Activated T-helper 1 cell treated with anti-CD3 and anti-CD28 coated beads, Interleukin-12 subunit alpha, Interleukin-12 subunit beta, Interleukin-2, Interleukin-4 antibody, amounts not matched to agents 30 ng/mL and 10 ng/mL and 1 ng/mL, durations not matched to agents 14 hours and 24 hours and 36 hours (primary cell): Measurements from ENCODE around the gene MTX1. TPM values are rescaled to one million over a fixed set of nuclear protein-coding genes. Genes with fewer than 3 reads are reported as not detected.
"Not testable (repeated sequence)": the region's sequence is repeated elsewhere in the genome, so short reads cannot be mapped to it uniquely, and the experiment has no call there.

Experiments
- DNase-seq: peaks from one replicate; pipeline ENCODE4 v3.0.0; 2021; ENCODE audit warnings: low spot score
- H3K27ac Mint-ChIP-seq: one replicate; pipeline ENCODE4 v1.8.0; 2021; ENCODE audit warnings: mild to moderate bottlenecking, mixed read lengths
- H3K27me3 Mint-ChIP-seq: one replicate; pipeline ENCODE4 v1.8.0; 2022; ENCODE audit warnings: mild to moderate bottlenecking, moderate library complexity, mixed read lengths; ENCODE audit not compliant: insufficient read depth
- H3K36me3 Mint-ChIP-seq: one replicate; pipeline ENCODE4 v1.8.0; 2021; ENCODE audit warnings: low read depth, mixed read lengths
- H3K4me1 Mint-ChIP-seq: one replicate; pipeline ENCODE4 v1.8.0; 2021; ENCODE audit warnings: low read depth, mixed read lengths
- H3K4me3 Mint-ChIP-seq: one replicate; pipeline ENCODE4 v1.8.0; 2021; ENCODE audit warnings: mild to moderate bottlenecking, moderate library complexity, mixed read lengths
- H3K9me3 Mint-ChIP-seq: one replicate; pipeline ENCODE4 v1.8.0; 2021; ENCODE audit warnings: mixed read lengths
- intact Hi-C: fragments of 100-400 bp; cut with micrococcal nuclease; formaldehyde crosslinking; loops from one replicate; pipeline ENCODE4 v1.15.1; 2024
- total RNA-seq: library from RNA; stranded (reverse); gene quantifications from 2 replicates; pipeline ENCODE4 v1.2.3, GENCODE V29; 2022

The MTX1 gene
- total RNA-seq, 1 donor from 2014 or later, result 62.3 TPM

GRCh38 chr1:155210314-155211104 is 2.0 kb downstream of the MTX1 start:
- intact Hi-C loops, result no loop called here
- no peaks in the 10 kb centered on the region for H3K9me3 Mint-ChIP-seq
- no peaks in the 10 kb centered on the region for H3K27me3 Mint-ChIP-seq
- H3K27ac Mint-ChIP-seq, result peak overlapping the region; percentile 6
- peaks cover 6% of the 10 kb centered on the region for H3K36me3 Mint-ChIP-seq
- no peak for DNase-seq
- H3K4me3 Mint-ChIP-seq, result peak overlapping the region; percentile 93
- peaks cover 31% of the 10 kb centered on the region for H3K4me1 Mint-ChIP-seq

GRCh38 chr1:155211381-155212050 is 3.0 kb downstream of the MTX1 start:
- H3K27me3 Mint-ChIP-seq, H3K4me3 Mint-ChIP-seq, H3K36me3 Mint-ChIP-seq, H3K27ac Mint-ChIP-seq, H3K9me3 Mint-ChIP-seq, DNase-seq, intact Hi-C loops: not testable (repeated sequence)
- peaks cover 31% of the 10 kb centered on the region for H3K4me1 Mint-ChIP-seq

DNA sequence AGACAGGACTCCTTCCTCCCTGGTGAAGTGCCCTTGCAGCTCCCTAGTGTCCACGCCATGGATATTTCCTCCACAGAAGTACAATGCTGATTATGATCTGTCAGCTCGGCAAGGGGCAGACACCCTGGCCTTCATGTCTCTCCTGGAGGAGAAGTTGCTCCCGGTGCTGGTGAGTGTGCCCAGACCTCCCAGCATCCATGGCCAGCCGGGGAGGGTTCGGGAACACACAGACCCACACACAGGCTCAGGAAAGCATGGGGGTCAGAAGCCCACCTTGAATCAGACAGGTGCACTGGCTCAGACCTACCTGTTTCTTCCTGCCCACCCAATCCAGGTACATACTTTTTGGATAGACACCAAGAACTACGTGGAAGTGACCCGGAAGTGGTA is 3.6 kb downstream of the MTX1 start:
- intact Hi-C loops, H3K27me3 Mint-ChIP-seq, H3K9me3 Mint-ChIP-seq, H3K27ac Mint-ChIP-seq, H3K36me3 Mint-ChIP-seq, DNase-seq, H3K4me3 Mint-ChIP-seq: not testable (repeated sequence)
- H3K4me1 Mint-ChIP-seq, result peaks cover 26% of the 10 kb centered on the region

DNA sequence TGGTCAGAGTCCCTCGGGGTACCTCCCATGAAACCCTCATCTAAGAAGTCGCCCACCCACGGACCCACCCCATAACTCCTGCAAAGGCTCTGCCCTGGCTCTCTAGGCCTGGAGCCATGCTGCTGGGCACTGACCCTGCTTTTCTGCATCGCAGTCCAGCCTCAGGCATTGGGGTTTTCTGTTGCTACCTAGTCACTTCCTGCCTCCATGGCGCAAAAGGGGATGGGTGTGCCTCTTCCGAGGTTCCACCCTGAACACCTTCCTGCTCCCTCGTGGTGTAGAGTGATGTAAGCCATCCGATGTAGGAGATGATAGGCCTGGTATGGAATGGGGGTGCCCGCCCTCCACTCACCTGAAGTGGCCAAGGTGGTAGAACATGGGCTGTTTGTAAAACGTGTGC is 6.2 kb downstream of the MTX1 start:
- H3K4me3 Mint-ChIP-seq, H3K9me3 Mint-ChIP-seq, H3K36me3 Mint-ChIP-seq, intact Hi-C loops, DNase-seq, H3K27me3 Mint-ChIP-seq: not testable (repeated sequence)
- H3K4me1 Mint-ChIP-seq, result peaks cover 20% of the 10 kb centered on the region
- peak overlapping the region; percentile 82 for H3K27ac Mint-ChIP-seq

- Mint-ChIP-seq H3K4me1 (peaks cover 27% of the 10 kb centered on the region), H3K9me3 (no peaks in the 10 kb centered on the region), H3K4me3 (peak overlapping the region; percentile 68), H3K27ac (peak overlapping the region; percentile 78), H3K36me3 (peaks cover 7% of the 10 kb centered on the region), H3K27me3 (no peaks in the 10 kb centered on the region)
- intact Hi-C loops, result no loop called here
- DNase-seq, result no peak
These were observed 10.5 kb downstream of the MTX1 start for GRCh38 chr1:155218854-155219591.

DNA sequence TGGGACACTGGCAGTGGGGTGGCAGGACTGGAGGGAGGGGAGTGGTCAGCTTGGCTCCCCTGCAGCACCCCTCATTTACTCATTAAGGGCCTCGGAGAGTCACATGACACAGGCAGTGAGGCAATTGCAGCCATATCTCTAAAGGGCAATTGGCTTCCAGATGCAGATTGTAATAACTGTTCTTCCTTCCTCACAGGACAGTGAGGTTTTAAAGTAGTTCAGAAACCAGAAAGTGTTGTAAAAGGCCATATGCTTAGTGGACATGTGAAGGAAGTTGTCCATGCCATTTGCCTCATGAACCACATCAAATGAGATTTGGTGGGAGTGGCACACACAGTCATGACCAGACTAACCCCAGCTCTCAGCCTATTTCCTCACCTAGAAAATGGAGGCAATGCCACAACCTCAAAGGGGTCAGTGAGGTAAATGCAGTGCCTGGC is 11.1 kb downstream of the MTX1 start:
- intact Hi-C loops, result no loop called here
- H3K9me3 Mint-ChIP-seq, result no peaks in the 10 kb centered on the region
- H3K36me3 Mint-ChIP-seq, result peaks cover 7% of the 10 kb centered on the region
- no peaks in the 10 kb centered on the region for H3K27me3 Mint-ChIP-seq
- peak overlapping the region; percentile 53 for H3K27ac Mint-ChIP-seq
- H3K4me1 Mint-ChIP-seq, result peaks cover 27% of the 10 kb centered on the region
- no peak overlapping the region for H3K4me3 Mint-ChIP-seq
- DNase-seq, result no peak

DNA sequence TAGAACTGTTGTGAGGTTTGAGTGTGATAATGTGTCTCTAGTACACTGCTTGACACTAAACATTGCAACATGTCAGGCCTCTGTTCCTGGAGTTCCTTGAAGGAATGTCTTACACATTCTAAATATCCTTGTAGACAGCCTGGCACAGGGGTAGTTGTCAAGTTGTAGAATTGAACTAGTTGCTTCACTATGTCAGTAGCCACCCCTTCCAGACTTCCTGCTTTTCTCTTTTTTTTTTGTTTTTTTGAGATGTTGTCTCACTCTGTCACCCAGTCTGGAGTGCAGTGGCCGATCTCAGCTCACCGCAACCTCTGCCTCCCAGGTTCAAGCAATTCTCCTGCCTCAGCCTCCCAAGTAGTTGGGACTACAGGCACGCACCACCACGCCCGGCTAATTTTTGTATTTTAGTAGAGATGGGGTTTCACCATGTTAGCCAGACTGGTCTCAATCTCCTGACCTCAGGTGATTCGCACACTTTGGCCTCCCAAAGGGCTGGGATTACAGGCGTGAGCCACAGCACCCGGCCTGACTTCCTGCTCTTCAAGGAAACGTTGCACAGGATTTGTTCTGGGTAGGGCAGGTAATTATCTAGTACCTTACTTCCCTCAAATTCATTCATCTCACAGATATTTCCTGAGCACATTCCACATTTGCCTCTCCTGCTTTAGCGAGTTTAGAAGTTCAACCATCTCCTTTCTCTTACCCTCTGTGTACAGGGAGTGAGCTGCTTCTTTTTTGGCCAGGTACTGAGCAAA is 11.9 kb downstream of the MTX1 start:
- H3K27me3 Mint-ChIP-seq, H3K4me3 Mint-ChIP-seq, H3K9me3 Mint-ChIP-seq, DNase-seq, H3K36me3 Mint-ChIP-seq, intact Hi-C loops: not testable (repeated sequence)
- Mint-ChIP-seq H3K4me1 (peaks cover 22% of the 10 kb centered on the region), H3K27ac (peak overlapping the region; percentile 52)

DNA sequence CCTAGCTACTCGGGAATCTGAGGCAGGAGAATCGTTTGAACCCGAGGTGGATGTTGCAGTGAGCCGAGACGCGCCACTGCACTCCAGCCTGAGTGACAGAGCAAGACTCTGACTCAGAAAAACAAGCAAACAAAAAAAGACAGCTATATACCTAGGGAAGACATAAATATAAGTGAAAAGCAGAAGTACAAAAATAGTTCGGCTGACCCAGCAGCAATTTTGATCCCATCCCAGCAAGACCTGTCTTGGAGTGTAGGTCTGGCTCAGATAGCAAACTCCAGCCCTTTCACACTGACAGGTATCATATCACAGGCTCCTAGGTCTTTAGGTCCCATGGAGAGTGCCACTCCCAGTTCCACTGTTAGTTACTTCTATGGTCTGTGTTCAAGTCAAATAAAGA is 14.6 kb downstream of the MTX1 start:
- DNase-seq, result no peak
- Mint-ChIP-seq H3K4me3 (no peak overlapping the region), H3K36me3 (peaks cover 7% of the 10 kb centered on the region), H3K9me3 (no peaks in the 10 kb centered on the region), H3K4me1 (peaks cover 36% of the 10 kb centered on the region), H3K27me3 (no peaks in the 10 kb centered on the region), H3K27ac (peak overlapping the region; percentile 44)
- intact Hi-C loops, result no loop called here

DNA sequence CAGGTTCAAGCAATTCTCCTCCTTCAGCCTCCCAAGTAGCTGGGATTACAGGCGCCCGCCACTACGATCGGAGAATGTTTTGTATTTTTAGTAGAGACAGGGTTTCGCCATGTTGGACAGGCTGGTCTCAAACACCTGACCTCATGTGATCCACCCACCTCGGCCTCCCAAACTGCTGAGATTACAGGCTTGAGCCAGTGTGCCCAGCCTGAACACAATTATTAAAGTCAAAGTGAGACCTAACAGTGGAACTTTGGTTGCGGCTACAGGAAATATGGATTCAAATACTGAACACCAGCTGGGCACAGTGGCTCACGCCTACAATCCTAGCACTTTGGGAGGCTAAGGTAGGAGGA is 16.9 kb downstream of the MTX1 start:
- H3K36me3 Mint-ChIP-seq, intact Hi-C loops, H3K27me3 Mint-ChIP-seq, DNase-seq, H3K9me3 Mint-ChIP-seq, H3K27ac Mint-ChIP-seq: not testable (repeated sequence)
- Mint-ChIP-seq H3K4me3 (peak overlapping the region; percentile 95), H3K4me1 (peaks cover 20% of the 10 kb centered on the region)

DNA sequence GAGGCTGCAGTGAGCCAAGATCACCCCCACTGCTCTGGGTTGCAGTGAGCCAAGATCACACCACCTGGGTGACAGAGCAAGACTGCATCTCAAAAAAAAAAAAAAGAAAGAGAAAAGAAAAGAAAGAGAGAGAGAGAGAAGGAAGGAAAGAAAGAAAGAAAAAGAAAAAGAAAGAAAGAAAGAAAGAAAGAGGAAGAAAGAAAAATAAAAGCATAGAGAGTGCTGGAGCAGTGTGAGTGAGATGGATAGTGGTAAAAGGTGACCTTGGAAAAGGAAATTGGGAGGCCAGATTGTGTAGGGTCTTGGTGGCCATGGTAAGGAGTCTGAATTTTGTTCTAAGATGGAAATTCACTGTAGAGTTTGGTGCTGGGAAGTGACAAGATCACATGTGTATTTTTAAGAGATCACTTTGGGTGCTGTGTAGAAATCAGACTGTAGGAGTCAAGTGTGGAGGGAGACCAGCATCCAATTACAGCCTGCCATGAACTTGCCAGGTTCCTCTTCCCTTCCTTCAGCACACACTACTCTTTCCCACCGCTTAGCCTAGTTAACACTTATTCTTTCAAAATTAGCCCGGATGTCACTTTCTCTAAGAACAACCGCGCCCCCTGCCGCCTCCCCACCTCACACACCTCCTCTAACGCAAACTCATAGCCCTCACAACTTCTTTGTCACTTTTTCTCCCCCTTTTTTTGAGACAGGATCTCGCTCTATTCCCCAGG is 17.9 kb downstream of the MTX1 start:
- H3K27me3 Mint-ChIP-seq, result no peaks in the 10 kb centered on the region
- H3K27ac Mint-ChIP-seq, result peak overlapping the region; percentile 92
- DNase-seq, result peak; percentile 70
- no peaks in the 10 kb centered on the region for H3K9me3 Mint-ChIP-seq
- H3K4me1 Mint-ChIP-seq, result peaks cover 15% of the 10 kb centered on the region
- peaks cover 4% of the 10 kb centered on the region for H3K36me3 Mint-ChIP-seq
- intact Hi-C loops, result loop anchor here (1.0 to 2.0 kb wide), 4 partner anchors 19 to 86 kb away; partner anchors contain the start of genes CLK2, DPM3 and THBS3
- peak overlapping the region; percentile 95 for H3K4me3 Mint-ChIP-seq

- H3K36me3 Mint-ChIP-seq, result peaks cover 4% of the 10 kb centered on the region
- intact Hi-C loops, result loop anchor here (1.0 to 2.0 kb wide), 8 partner anchors 14 to 86 kb away; partner anchors contain the start of genes CLK2, DPM3, KRTCAP2 and SCAMP3
- H3K9me3 Mint-ChIP-seq, result no peaks in the 10 kb centered on the region
- no peaks in the 10 kb centered on the region for H3K27me3 Mint-ChIP-seq
- peaks cover 15% of the 10 kb centered on the region for H3K4me1 Mint-ChIP-seq
- H3K27ac Mint-ChIP-seq, result peak overlapping the region; percentile 92
- H3K4me3 Mint-ChIP-seq, result peak overlapping the region; percentile 95
- no peak for DNase-seq
These were observed 18.4 kb downstream of the MTX1 start for GRCh38 chr1:155226910-155227260.
